GM18951 (cell line): ENCODE results near the gene CRYL1.

Experiments used
- POLR2A ChIP-seq: IDR thresholded peaks from 4 replicates; pipeline ENCODE4 v1.6.1; 2011; ENCODE audit warnings: mild to moderate bottlenecking; ENCODE audit not compliant: insufficient read length, insufficient read depth; ENCODE audit errors: extremely low read depth
- in situ Hi-C: fragments of 300-500 bp; cut with MboI; formaldehyde crosslinking; loops from one replicate; pipeline ENCODE4 v1.12.0; 2022; ENCODE audit warnings: low sequenced_read_pairs, mixed read lengths, inconsistent platforms; ENCODE audit not compliant: unreplicated experiment

CRYL1 gene

GRCh38 chr13:20466371-20466770, 59.3 kb downstream of the CRYL1 start:
- TF ChIP-seq POLR2A: no peak
- in situ Hi-C loops: no loop called here

- in situ Hi-C loops: no loop called here
Observed at GRCh38 chr13:20465218-20465879, 60.3 kb downstream of the CRYL1 start.

GRCh38 chr13:20462921-20463320, 62.7 kb downstream of the CRYL1 start:
- no peak for TF ChIP-seq POLR2A
- in situ Hi-C loops: no loop called here

More at GRCh38 chr13:20465218-20465879, 60.3 kb downstream of the CRYL1 start:
- no peak for TF ChIP-seq POLR2A

GRCh38 chr13:20462533-20462915, 63.1 kb downstream of the CRYL1 start:
- TF ChIP-seq POLR2A: no peak
- in situ Hi-C loops: no loop called here

- in situ Hi-C loops: no loop called here
- TF ChIP-seq POLR2A: no peak
Observed at GRCh38 chr13:20461860-20462532, 63.7 kb downstream of the CRYL1 start.

- in situ Hi-C loops: no loop called here
- TF ChIP-seq POLR2A: no peak
Observed at GRCh38 chr13:20461481-20461859, 64.2 kb downstream of the CRYL1 start.

GRCh38 chr13:20460761-20461160, 64.9 kb downstream of the CRYL1 start:
- in situ Hi-C loops: no loop called here
- TF ChIP-seq POLR2A: no peak

- in situ Hi-C loops: no loop called here
- TF ChIP-seq POLR2A: no peak
Observed at GRCh38 chr13:20457670-20458069, 68.0 kb downstream of the CRYL1 start.

- no peak for TF ChIP-seq POLR2A
- in situ Hi-C loops: no loop called here
Observed at GRCh38 chr13:20456737-20457136, 68.9 kb downstream of the CRYL1 start.

- TF ChIP-seq POLR2A: no peak
Observed at GRCh38 chr13:20451397-20451796, 74.3 kb downstream of the CRYL1 start.

GRCh38 chr13:20448470-20448869, 77.2 kb downstream of the CRYL1 start:
- in situ Hi-C loops: no loop called here
- TF ChIP-seq POLR2A: no peak

More at GRCh38 chr13:20451397-20451796, 74.3 kb downstream of the CRYL1 start:
- in situ Hi-C loops: no loop called here

GRCh38 chr13:20446900-20447299, 78.8 kb downstream of the CRYL1 start:
- no peak for TF ChIP-seq POLR2A
- in situ Hi-C loops: no loop called here

GRCh38 chr13:20446405-20446804, 79.3 kb downstream of the CRYL1 start:
- in situ Hi-C loops: no loop called here
- TF ChIP-seq POLR2A: no peak

GRCh38 chr13:20442798-20443381, 82.8 kb downstream of the CRYL1 start:
- in situ Hi-C loops: no loop called here
- TF ChIP-seq POLR2A: no peak
